ENCODE data around the gene CACNG3.
A peak's percentile ranks its signal among the peaks of the same experiment; 100 is the strongest.

CACNG3 gene

DNA sequence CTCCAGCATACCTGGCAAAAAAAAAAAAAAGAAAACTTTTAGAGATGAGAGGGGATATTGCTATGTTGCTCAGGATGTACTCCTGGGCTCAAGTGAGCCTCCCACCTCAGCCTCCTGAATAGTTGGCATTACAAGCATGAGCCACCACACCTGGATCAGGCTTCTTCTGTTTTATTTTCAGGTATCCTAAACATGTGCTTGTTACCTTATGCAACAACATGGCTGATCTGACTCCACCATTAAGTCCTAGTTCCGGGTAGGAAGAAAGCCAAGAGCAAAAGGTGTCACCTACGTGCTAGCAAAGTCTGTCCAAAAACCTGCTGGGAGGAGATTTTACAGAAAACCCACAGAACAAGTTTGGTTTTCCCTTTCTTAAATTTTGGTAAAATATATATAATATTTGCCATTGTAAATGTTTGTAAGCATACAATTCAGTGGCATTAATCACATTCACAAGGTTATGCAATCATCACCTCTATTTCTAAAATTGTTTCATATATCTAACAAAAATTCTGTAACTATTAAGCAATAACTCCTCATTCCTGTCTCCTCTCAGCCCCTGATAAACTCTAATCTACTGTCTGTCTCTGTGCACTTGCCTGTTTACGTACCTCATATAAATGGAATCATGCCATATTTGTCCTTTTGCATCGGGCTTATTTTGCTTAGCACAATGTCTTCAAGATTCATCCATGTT is 9.1 kb upstream of the CACNG3 start:
- no peak for DNase-seq (ENCODE audit: low read depth)
- H3K4me3 ChIP-seq (ENCODE audit: low read depth, low read length), result no peak overlapping the region
- TF ChIP-seq CTCF (IDR thresholded peaks at IDR 0.05; ENCODE audit: control insufficient read depth, extremely low read depth, insufficient read depth), result no peak

- no peak overlapping the region for H3K4me3 ChIP-seq (ENCODE audit: low read depth, low read length)
- DNase-seq (ENCODE audit: low read depth), result peak; percentile 13
- TF ChIP-seq CTCF (IDR thresholded peaks at IDR 0.05; ENCODE audit: control insufficient read depth, extremely low read depth, insufficient read depth), result peak; percentile 59
These were observed 2.9 kb upstream of the CACNG3 start for GRCh38 chr16:24253192-24253591.

GRCh38 chr16:24257958-24258357 is 1.8 kb downstream of the CACNG3 start:
- no peak for TF ChIP-seq CTCF (IDR thresholded peaks at IDR 0.05; ENCODE audit: control insufficient read depth, extremely low read depth, insufficient read depth)
- DNase-seq (ENCODE audit: low read depth), result no peak
- no peak overlapping the region for H3K4me3 ChIP-seq (ENCODE audit: low read depth, low read length)

GRCh38 chr16:24258791-24259190 is 2.7 kb downstream of the CACNG3 start:
- TF ChIP-seq CTCF (IDR thresholded peaks at IDR 0.05; ENCODE audit: control insufficient read depth, extremely low read depth, insufficient read depth), result no peak
- H3K4me3 ChIP-seq (ENCODE audit: low read depth, low read length), result no peak overlapping the region
- DNase-seq (ENCODE audit: low read depth), result no peak

- no peak overlapping the region for H3K4me3 ChIP-seq (ENCODE audit: low read depth, low read length)
- DNase-seq (ENCODE audit: low read depth), result no peak
- no peak for TF ChIP-seq CTCF (IDR thresholded peaks at IDR 0.05; ENCODE audit: control insufficient read depth, extremely low read depth, insufficient read depth)
These were observed 6.7 kb downstream of the CACNG3 start for GRCh38 chr16:24262816-24263215.

- no peak for TF ChIP-seq CTCF (IDR thresholded peaks at IDR 0.05; ENCODE audit: control insufficient read depth, extremely low read depth, insufficient read depth)
These were observed 14.7 kb downstream of the CACNG3 start for GRCh38 chr16:24270721-24271442.

More at GRCh38 chr16:24270721-24271442, 14.7 kb downstream of the CACNG3 start:
- no peak overlapping the region for H3K4me3 ChIP-seq (ENCODE audit: low read depth, low read length)
- DNase-seq (ENCODE audit: low read depth), result no peak
